Liver (tissue), 9 donors: ENCODE data around the gene SLC35F2. TPM values are rescaled to one million over a fixed set of nuclear protein-coding genes. Genes with fewer than 3 reads are reported as not detected.

Experiments
- DNase-seq: peaks from one replicate; pipeline ENCODE4 v3.0.0-alpha.2; 2017; ENCODE audit warnings: low spot score
- H3K27ac ChIP-seq, 2 donors: one replicate each; pipeline ENCODE4 v1.7.0; 2013; ENCODE audit warnings: inconsistent platforms in 2 of 2, low read length in 2 of 2, control low read depth in 1 of 2, low read depth in 1 of 2, mild to moderate bottlenecking in 1 of 2
- H3K27me3 ChIP-seq, 4 donors: one replicate each; pipeline versions ENCODE4 v1.6.1 to v1.7.0; 2013; ENCODE audit warnings: low read length in 3 of 4, inconsistent platforms in 1 of 4, mild to moderate bottlenecking in 1 of 4, moderate library complexity in 1 of 4; ENCODE audit not compliant: control insufficient read depth in 4 of 4, insufficient read depth in 4 of 4
- H3K36me3 ChIP-seq, 4 donors: one replicate each; pipeline versions ENCODE4 v1.6.1 to v1.7.0; 2013; ENCODE audit warnings: low read length in 3 of 4, mild to moderate bottlenecking in 3 of 4, low read depth in 1 of 4, moderate library complexity in 1 of 4; ENCODE audit not compliant: control insufficient read depth in 4 of 4, insufficient read depth in 3 of 4
- H3K4me1 ChIP-seq, 4 donors: one replicate each; pipeline versions ENCODE4 v1.6.1 to v1.7.0; 2013; ENCODE audit warnings: low read length in 3 of 4, mild to moderate bottlenecking in 3 of 4, moderate library complexity in 1 of 4; ENCODE audit not compliant: control insufficient read depth in 4 of 4, insufficient read depth in 4 of 4
- H3K4me3 ChIP-seq, 3 donors: one replicate each; pipeline versions ENCODE4 v1.6.1 to v1.7.0; 2013; ENCODE audit warnings: low read length in 3 of 3, control low read depth in 1 of 3, low read depth in 1 of 3, mild to moderate bottlenecking in 1 of 3
- H3K9ac ChIP-seq, 2 donors: one replicate each; pipeline ENCODE4 v1.7.0; 2013; ENCODE audit warnings: low read length in 2 of 2, mild to moderate bottlenecking in 2 of 2, moderate library complexity in 2 of 2, control low read depth in 1 of 2, low read depth in 1 of 2
- H3K9me3 ChIP-seq, 4 donors: one replicate each; pipeline versions ENCODE4 v1.6.1 to v1.7.0; 2013; ENCODE audit warnings: low read length in 3 of 4; ENCODE audit not compliant: control insufficient read depth in 4 of 4
- ATF3 ChIP-seq: IDR thresholded peaks from 2 replicates; pipeline ENCODE4 v1.6.1; 2016; ENCODE audit warnings: antibody characterized with exemption
- CTCF ChIP-seq: fragments of 150-350 bp; IDR thresholded peaks from 2 replicates; pipeline ENCODE4 v1.5.1; 2017; ENCODE audit warnings: improper control_type of control experiment, low read depth, low read length; ENCODE audit not compliant: missing input control
- FOXA1 ChIP-seq: IDR thresholded peaks from 2 replicates; pipeline ENCODE4 v1.6.1; 2016; ENCODE audit warnings: antibody characterized with exemption
- FOXA2 ChIP-seq: IDR thresholded peaks from 2 replicates; pipeline ENCODE4 v1.6.1; 2016; ENCODE audit warnings: antibody characterized with exemption
- GABPA ChIP-seq, 2 donors: IDR thresholded peaks in 1 of 2; conservative IDR thresholded peaks in 1 of 2; 2 replicates each; pipeline ENCODE4 v1.6.1; 2016; ENCODE audit warnings: antibody characterized with exemption in 2 of 2, mild to moderate bottlenecking in 1 of 2, moderate library complexity in 1 of 2
- HNF4A ChIP-seq, 2 donors: conservative IDR thresholded peaks; 2 replicates each; pipeline ENCODE4 v1.6.1; 2016; ENCODE audit warnings: antibody characterized with exemption in 2 of 2, mild to moderate bottlenecking in 2 of 2
- MAX ChIP-seq: IDR thresholded peaks from 2 replicates; pipeline ENCODE4 v1.6.1; 2016; ENCODE audit warnings: antibody characterized with exemption
- NR2F2 ChIP-seq: IDR thresholded peaks from 2 replicates; pipeline ENCODE4 v1.6.1; 2016; ENCODE audit warnings: antibody characterized with exemption
- RAD21 ChIP-seq, 2 donors: IDR thresholded peaks; 2 replicates each; pipeline ENCODE4 v1.6.1; 2016; ENCODE audit warnings: antibody characterized with exemption in 2 of 2, mild to moderate bottlenecking in 2 of 2
- SP1 ChIP-seq: IDR thresholded peaks from 2 replicates; pipeline ENCODE4 v1.6.1; 2018; ENCODE audit warnings: antibody characterized with exemption, mild to moderate bottlenecking
- ZBTB33 ChIP-seq: IDR thresholded peaks from 2 replicates; pipeline ENCODE4 v1.6.1; 2016; ENCODE audit warnings: antibody characterized with exemption
- WGBS: extraction: QIAGEN DNeasy Blood & Tissue Kit; methylation state at CpG from one replicate; pipeline ENCODE4 v1.1.7; 2013; 5-methylcytosine and 5-hydroxymethylcytosine counted together
- polyA plus RNA-seq, 2 donors: library from polyadenylated mRNA; stranded (reverse) in 1 of 2; unstranded in 1 of 2; fragments of 200-250 nt in 1 of 2; fragments of >200 nt in 1 of 2; fragmentation: Nextera tagmentation in 1 of 2; extraction: Ambion mirVana in 1 of 2; gene quantifications; one replicate each; pipeline versions ENCODE4 v1.2.1 to v1.2.3, GENCODE V29; 2013 to 2015
- total RNA-seq, 2 donors: library from RNA; depleted of rRNA; stranded (reverse); fragments of >200 nt; gene quantifications; one replicate each; pipeline ENCODE4 v1.2.3, GENCODE V29; 2014
- donor health status: healthy.
- donor health status: healthy.
- donor health status: healthy.
- donor health status: healthy.
- donor health status: healthy.

Gene SLC35F2
- total and polyA plus RNA-seq, 4 donors = 0.14 to 1.4 (median 0.56) TPM

- Histone ChIP-seq H3K9me3 (no peaks in the 10 kb centered on the region), H3K4me1 (peaks cover 0 to 2% (median 0%) of the 10 kb centered on the region in 4 donors), H3K4me3 (no peak overlapping the region), H3K36me3 (no peaks in the 10 kb centered on the region), H3K27ac (no peak overlapping the region), H3K27me3 (no peaks in the 10 kb centered on the region), H3K9ac (no peak overlapping the region)
- no peak for TF ChIP-seq CTCF
- no peak for TF ChIP-seq RAD21 (IDR thresholded peaks at IDR 0.05)
- no peak for TF ChIP-seq ATF3
- TF ChIP-seq SP1 = no peak
- no peak for TF ChIP-seq ZBTB33
- no peak for TF ChIP-seq GABPA (IDR thresholded peaks at IDR 0.05 in 1 of 2, conservative IDR thresholded peaks at IDR 0.05 in 1 of 2)
- no peak for TF ChIP-seq NR2F2
- no peak for TF ChIP-seq FOXA1
- TF ChIP-seq MAX = no peak
- TF ChIP-seq FOXA2 = no peak
- DNase-seq = no peak
- WGBS = 60% methylated on average over 2 of the region's 2 CpGs
Observed at GRCh38 chr11:107840129-107840484, 18.5 kb downstream of the SLC35F2 start.

GRCh38 chr11:107836851-107837250, 21.7 kb downstream of the SLC35F2 start:
- no peak overlapping the region for H3K4me3 ChIP-seq
- TF ChIP-seq ATF3 = no peak
- no peak for TF ChIP-seq GABPA (IDR thresholded peaks at IDR 0.05 in 1 of 2, conservative IDR thresholded peaks at IDR 0.05 in 1 of 2)
- TF ChIP-seq HNF4A (conservative IDR thresholded peaks at IDR 0.05) = no peak
- no peak for TF ChIP-seq CTCF
- no peak overlapping the region for H3K27ac ChIP-seq
- WGBS = 74% methylated on average over 3 of the region's 3 CpGs
- no peak overlapping the region for H3K9ac ChIP-seq
- DNase-seq = no peak
- H3K27me3 ChIP-seq = peaks cover 0 to 3% (median 0%) of the 10 kb centered on the region in 4 donors
- H3K36me3 ChIP-seq = no peaks in the 10 kb centered on the region
- peaks cover 0 to 2% (median 0%) of the 10 kb centered on the region in 4 donors for H3K4me1 ChIP-seq
- H3K9me3 ChIP-seq = no peaks in the 10 kb centered on the region
